DOHH2 (cell line): ENCODE measurements around the gene PNP.

ENCODE experiments used
- CTCF ChIP-seq: fragments of 200-600 bp; sonication (generic); IDR thresholded peaks from one replicate; pipeline ENCODE4 v1.5.1; 2014; ENCODE audit warnings: antibody characterized with exemption, mild to moderate bottlenecking, low read depth, low read length; ENCODE audit not compliant: poor library complexity, severe bottlenecking
- EZH2phosphoT487 ChIP-seq: fragments of 200-600 bp; sonication (generic); IDR thresholded peaks from 2 replicates; pipeline ENCODE4 v1.6.1; 2017; ENCODE audit warnings: borderline replicate concordance, mild to moderate bottlenecking, antibody characterized with exemption, low read length, moderate library complexity, mixed read lengths

- no peak for TF ChIP-seq CTCF
- TF ChIP-seq EZH2phosphoT487: no peak
Measured at GRCh38 chr14:20482382-20482781, 13.2 kb downstream of the PNP start.
